GM13977 (cell line): ENCODE measurements around the gene HIVEP3.

Experiments used
- DNase-seq: peaks from one replicate; pipeline ENCODE4 v3.0.0; 2012; ENCODE audit warnings: low spot score
- CTCF ChIP-seq: IDR thresholded peaks from 2 replicates; pipeline ENCODE4 v1.5.1; 2012; ENCODE audit warnings: mild to moderate bottlenecking, control low read depth; ENCODE audit not compliant: insufficient read depth; ENCODE audit errors: extremely low read depth, missing control alignments
- in situ Hi-C: fragments of 300-500 bp; cut with MboI; formaldehyde crosslinking; loops from one replicate; pipeline ENCODE4 v1.12.0; 2022; ENCODE audit warnings: low sequenced_read_pairs, low pct_unique_long_range_greater_than_20kb, mixed read lengths, inconsistent platforms; ENCODE audit not compliant: unreplicated experiment

HIVEP3 gene

DNA sequence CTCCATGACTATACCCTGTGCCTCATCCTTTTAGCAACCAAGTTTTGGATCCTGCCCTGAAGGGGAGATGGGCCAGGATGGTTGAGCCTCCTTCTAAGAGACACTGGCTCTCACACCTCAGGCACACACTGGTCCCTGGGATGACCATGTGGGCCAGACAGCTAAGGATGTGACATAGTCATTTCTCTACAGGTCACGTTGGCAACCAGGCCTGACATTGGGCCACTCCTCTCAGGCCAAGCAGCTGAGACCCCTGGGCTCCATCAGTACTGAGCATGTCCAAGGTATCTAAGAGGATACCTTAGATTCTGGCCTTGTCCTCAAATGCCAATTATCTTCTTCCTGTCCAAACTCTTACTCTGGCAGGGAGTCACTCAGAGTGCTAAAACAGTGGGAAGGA lies 238.7 kb downstream of the HIVEP3 start:
- no peak for DNase-seq
- TF ChIP-seq CTCF, result no peak
- in situ Hi-C loops, result no loop called here

- in situ Hi-C loops, result no loop called here
- TF ChIP-seq CTCF, result no peak
- DNase-seq, result no peak
Observed at GRCh38 chr1:41679531-41679930, 239.2 kb downstream of the HIVEP3 start.

GRCh38 chr1:41678111-41678878 lies 240.4 kb downstream of the HIVEP3 start:
- in situ Hi-C loops, result no loop called here
- TF ChIP-seq CTCF, result no peak
- DNase-seq, result no peak

DNA sequence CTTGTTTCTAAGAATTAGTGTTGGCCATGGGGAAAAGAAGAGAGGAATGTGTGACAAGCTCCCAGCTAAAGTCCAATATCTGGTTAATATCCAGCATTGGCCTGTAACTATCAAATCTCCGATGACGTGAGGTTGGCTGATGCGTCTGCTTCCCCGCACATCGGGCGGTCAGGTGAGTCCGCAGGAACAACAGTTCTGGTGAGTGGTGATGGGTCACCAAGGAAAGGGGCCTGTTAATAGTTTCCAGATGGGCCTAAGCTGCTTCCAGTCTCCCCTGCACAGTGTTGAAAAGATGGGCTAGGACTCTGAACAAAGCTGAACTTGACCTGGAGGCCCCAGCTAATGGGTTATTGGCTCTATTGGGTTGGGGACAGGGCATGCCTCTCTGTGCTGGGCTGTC lies 241.1 kb downstream of the HIVEP3 start:
- no peak for DNase-seq
- in situ Hi-C loops, result no loop called here

GRCh38 chr1:41675401-41675800 lies 243.3 kb downstream of the HIVEP3 start:
- no peak for DNase-seq
- in situ Hi-C loops, result no loop called here
- TF ChIP-seq CTCF, result no peak

More for the DNA sequence above, 241.1 kb downstream of the HIVEP3 start:
- no peak for TF ChIP-seq CTCF

DNA sequence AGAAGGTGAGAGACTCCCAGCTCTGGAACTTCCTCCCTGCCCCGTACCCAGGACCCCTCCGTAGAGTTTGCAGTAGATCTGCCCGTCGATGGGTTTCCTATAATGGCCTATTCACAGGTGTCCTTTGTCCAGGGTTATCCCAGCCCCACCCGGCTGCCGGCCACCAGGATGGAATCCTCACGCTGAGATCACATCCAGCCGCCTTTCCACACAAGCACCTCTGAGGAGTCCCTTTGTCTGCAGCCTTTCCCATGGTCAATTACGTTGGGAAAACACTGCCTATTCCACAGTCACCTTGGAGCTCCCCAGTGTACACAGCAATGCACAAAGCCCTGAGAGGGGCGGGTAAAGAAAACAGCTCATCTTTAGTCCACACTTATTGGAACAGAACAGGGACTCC lies 244.2 kb downstream of the HIVEP3 start:
- no peak for TF ChIP-seq CTCF
- in situ Hi-C loops, result no loop called here
- no peak for DNase-seq
